ENCODE results near the gene SETBP1. TPM values are rescaled to one million over a fixed set of nuclear protein-coding genes. Genes with fewer than 3 reads are reported as not detected.

Gene SETBP1
- total RNA-seq, 1 donor from 2014 or later, result 12.4 TPM

DNA sequence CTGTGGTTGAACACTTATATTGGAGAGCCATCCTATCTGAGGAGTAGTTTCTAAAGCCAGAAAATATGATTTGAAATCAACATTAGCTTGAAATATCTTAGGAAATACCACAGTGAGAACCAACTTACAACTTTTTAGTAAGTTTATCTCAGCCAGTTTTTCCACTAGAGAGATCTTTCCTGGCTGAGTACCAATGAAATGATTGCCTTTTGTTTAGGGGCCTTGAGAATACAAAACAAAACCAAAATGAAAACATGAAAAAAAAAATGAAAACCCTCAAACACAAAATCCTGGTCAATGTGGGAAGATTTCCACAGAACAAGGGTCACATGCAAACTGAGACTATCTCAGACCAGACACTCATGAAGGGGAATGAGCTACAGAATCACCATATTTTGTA, 429.0 kb downstream of the SETBP1 start:
- Mint-ChIP-seq H3K4me3 (ENCODE audit: unreplicated experiment) (no peak overlapping the region), H3K9me3 (ENCODE audit: unreplicated experiment) (no peaks in the 10 kb centered on the region), H3K36me3 (ENCODE audit: low read depth, unreplicated experiment) (no peaks in the 10 kb centered on the region), H3K27me3 (ENCODE audit: low read depth, unreplicated experiment) (peaks cover 3% of the 10 kb centered on the region), H3K4me1 (ENCODE audit: low read depth, unreplicated experiment) (peaks cover 3% of the 10 kb centered on the region), H3K27ac (ENCODE audit: unreplicated experiment) (no peak overlapping the region)
- no peak overlapping the region for H3K9ac ChIP-seq (ENCODE audit: low read length)
- H4K20me1 ChIP-seq (ENCODE audit: insufficient read depth, low read length), result no peaks in the 10 kb centered on the region
- no peak for FAIRE-seq
- no peak for TF ChIP-seq EZH2 (IDR thresholded peaks at IDR 0.05; ENCODE audit: insufficient read depth, low read length)
- no peak for TF ChIP-seq CTCF (IDR thresholded peaks at IDR 0.05; ENCODE audit: insufficient read depth, low read depth, low read length)
- H3K27me3 ChIP-seq (ENCODE audit: insufficient read depth, low read length), result no peaks in the 10 kb centered on the region
- no peak overlapping the region for H3K4me3 ChIP-seq (ENCODE audit: insufficient read depth, low read depth, low read length)
- no peak overlapping the region for H3K4me2 ChIP-seq (ENCODE audit: low read length)
- no peak overlapping the region for H2AFZ ChIP-seq (ENCODE audit: low read depth, low read length)
- DNase-seq (ENCODE audit: low read depth), result no peak
- no peak overlapping the region for H3K27ac ChIP-seq (ENCODE audit: low read depth, low read length)
- H3K36me3 ChIP-seq (ENCODE audit: insufficient read depth, low read length), result no peaks in the 10 kb centered on the region
- no peaks in the 10 kb centered on the region for H3K9me3 ChIP-seq (ENCODE audit: insufficient read depth, low read depth, low read length)
- no peaks in the 10 kb centered on the region for H3K79me2 ChIP-seq (ENCODE audit: insufficient read depth, low read length)
- H3K4me1 ChIP-seq (ENCODE audit: insufficient read depth, low read length), result peaks cover 10% of the 10 kb centered on the region

DNA sequence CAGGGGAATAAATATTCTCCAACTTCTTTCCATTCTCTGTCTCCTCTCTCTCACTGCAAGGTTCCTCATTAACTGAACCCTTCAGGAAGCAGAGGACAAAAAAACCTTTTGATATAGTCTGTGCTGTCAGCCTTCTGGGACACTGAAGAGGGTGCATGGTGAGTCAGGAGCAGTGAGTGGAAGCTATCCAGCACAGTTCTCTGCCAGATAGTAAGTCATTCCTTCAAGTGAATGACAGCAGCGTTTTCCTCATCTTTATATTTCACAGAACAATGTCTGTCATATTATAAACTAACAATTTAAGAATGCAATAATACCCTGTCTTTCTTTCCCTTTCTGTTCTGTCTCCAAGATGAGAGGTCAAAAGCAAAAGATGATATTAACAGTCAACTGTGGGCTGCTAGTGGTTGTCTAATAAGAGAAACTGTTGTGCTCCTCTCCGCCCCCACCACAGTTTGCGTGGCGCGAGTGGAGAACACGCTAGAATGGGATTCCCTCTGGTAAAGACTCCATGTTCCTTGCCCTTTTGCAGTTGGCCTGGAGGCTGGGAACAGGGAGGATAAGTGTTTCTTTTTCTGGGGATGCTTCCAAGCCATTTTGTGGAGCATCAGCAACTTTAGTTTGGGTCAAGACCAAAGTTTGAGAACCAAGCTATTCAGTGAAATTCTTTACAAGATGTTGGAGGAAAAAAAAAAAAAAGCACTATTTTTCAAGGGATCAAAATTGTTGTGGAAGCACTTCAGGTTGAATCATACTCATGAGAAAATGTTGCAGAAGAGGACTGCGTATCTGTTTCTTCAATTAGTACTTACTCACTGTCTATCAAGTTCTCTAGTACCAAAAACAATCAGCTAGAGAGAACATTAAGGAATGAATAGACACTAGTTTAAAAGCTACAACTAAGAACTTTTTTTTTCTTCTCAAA, 430.2 kb downstream of the SETBP1 start:
- no peaks in the 10 kb centered on the region for H3K36me3 ChIP-seq (ENCODE audit: insufficient read depth, low read length)
- no peaks in the 10 kb centered on the region for H4K20me1 ChIP-seq (ENCODE audit: insufficient read depth, low read length)
- TF ChIP-seq CTCF (IDR thresholded peaks at IDR 0.05; ENCODE audit: insufficient read depth, low read depth, low read length) (no peak), EZH2 (IDR thresholded peaks at IDR 0.05; ENCODE audit: insufficient read depth, low read length) (no peak)
- H3K27ac ChIP-seq (ENCODE audit: low read depth, low read length), result no peak overlapping the region
- H3K4me2 ChIP-seq (ENCODE audit: low read length), result no peak overlapping the region
- Mint-ChIP-seq H3K36me3 (ENCODE audit: low read depth, unreplicated experiment) (no peaks in the 10 kb centered on the region), H3K27me3 (ENCODE audit: low read depth, unreplicated experiment) (peaks cover 11% of the 10 kb centered on the region), H3K9me3 (ENCODE audit: unreplicated experiment) (no peaks in the 10 kb centered on the region), H3K27ac (ENCODE audit: unreplicated experiment) (no peak overlapping the region), H3K4me1 (ENCODE audit: low read depth, unreplicated experiment) (peaks cover 3% of the 10 kb centered on the region), H3K4me3 (ENCODE audit: unreplicated experiment) (no peak overlapping the region)
- H3K9me3 ChIP-seq (ENCODE audit: insufficient read depth, low read depth, low read length), result no peaks in the 10 kb centered on the region
- no peak overlapping the region for H2AFZ ChIP-seq (ENCODE audit: low read depth, low read length)
- H3K79me2 ChIP-seq (ENCODE audit: insufficient read depth, low read length), result no peaks in the 10 kb centered on the region
- DNase-seq (ENCODE audit: low read depth) (peak; percentile 53), FAIRE-seq (peak; percentile 73)
- H3K9ac ChIP-seq (ENCODE audit: low read length), result no peak overlapping the region
- H3K27me3 ChIP-seq (ENCODE audit: insufficient read depth, low read length), result no peaks in the 10 kb centered on the region
- H3K4me1 ChIP-seq (ENCODE audit: insufficient read depth, low read length), result peaks cover 10% of the 10 kb centered on the region
- no peak overlapping the region for H3K4me3 ChIP-seq (ENCODE audit: insufficient read depth, low read depth, low read length)

- DNase-seq (ENCODE audit: low read depth) (no peak), FAIRE-seq (no peak)
- peaks cover 10% of the 10 kb centered on the region for H3K4me1 ChIP-seq (ENCODE audit: insufficient read depth, low read length)
- no peak overlapping the region for H3K4me3 Mint-ChIP-seq (ENCODE audit: unreplicated experiment)
- no peak overlapping the region for H3K27ac Mint-ChIP-seq (ENCODE audit: unreplicated experiment)
- peaks cover 3% of the 10 kb centered on the region for H3K4me1 Mint-ChIP-seq (ENCODE audit: low read depth, unreplicated experiment)
- H3K27ac ChIP-seq (ENCODE audit: low read depth, low read length), result no peak overlapping the region
- H3K27me3 ChIP-seq (ENCODE audit: insufficient read depth, low read length), result no peaks in the 10 kb centered on the region
- H4K20me1 ChIP-seq (ENCODE audit: insufficient read depth, low read length), result no peaks in the 10 kb centered on the region
- no peaks in the 10 kb centered on the region for H3K79me2 ChIP-seq (ENCODE audit: insufficient read depth, low read length)
- TF ChIP-seq CTCF (IDR thresholded peaks at IDR 0.05; ENCODE audit: insufficient read depth, low read depth, low read length) (no peak), EZH2 (IDR thresholded peaks at IDR 0.05; ENCODE audit: insufficient read depth, low read length) (no peak)
- no peaks in the 10 kb centered on the region for H3K36me3 Mint-ChIP-seq (ENCODE audit: low read depth, unreplicated experiment)
- H3K4me3 ChIP-seq (ENCODE audit: insufficient read depth, low read depth, low read length), result no peak overlapping the region
- no peak overlapping the region for H3K9ac ChIP-seq (ENCODE audit: low read length)
- no peaks in the 10 kb centered on the region for H3K36me3 ChIP-seq (ENCODE audit: insufficient read depth, low read length)
- H3K9me3 Mint-ChIP-seq (ENCODE audit: unreplicated experiment), result no peaks in the 10 kb centered on the region
- H3K9me3 ChIP-seq (ENCODE audit: insufficient read depth, low read depth, low read length), result no peaks in the 10 kb centered on the region
- no peak overlapping the region for H2AFZ ChIP-seq (ENCODE audit: low read depth, low read length)
- H3K27me3 Mint-ChIP-seq (ENCODE audit: low read depth, unreplicated experiment), result peaks cover 15% of the 10 kb centered on the region
- H3K4me2 ChIP-seq (ENCODE audit: low read length), result no peak overlapping the region
Measured at GRCh38 chr18:45111502-45111848, 430.8 kb downstream of the SETBP1 start.

Data from astrocyte (in vitro differentiated cells and primary cell).